Stimulated activated naive CD4-positive, alpha-beta T cell treated with Interleukin-2 at 50 U/mL for 16 hours (primary cell): ENCODE data around the gene CNIH3.

Experiments used
- DNase-seq: peaks from one replicate; lab custom pipeline; 2025; lab: John Stamatoyannopoulos, UW

Gene CNIH3

GRCh38 chr1:224777180-224777579 is 161.1 kb downstream of the CNIH3 start:
- no peak for DNase-seq

GRCh38 chr1:224779536-224779935 is 163.4 kb downstream of the CNIH3 start:
- no peak for DNase-seq

- DNase-seq, result no peak
Observed at GRCh38 chr1:224780736-224781135, 164.6 kb downstream of the CNIH3 start.

- no peak for DNase-seq
Observed at GRCh38 chr1:224781800-224782199, 165.7 kb downstream of the CNIH3 start.

GRCh38 chr1:224782281-224783000 is 166.3 kb downstream of the CNIH3 start:
- no peak for DNase-seq

- DNase-seq, result no peak
Observed at GRCh38 chr1:224783006-224783651, 167.0 kb downstream of the CNIH3 start.

GRCh38 chr1:224784265-224785039 is 168.3 kb downstream of the CNIH3 start:
- no peak for DNase-seq

- DNase-seq, result no peak
Observed at GRCh38 chr1:224785040-224785328, 168.9 kb downstream of the CNIH3 start.

GRCh38 chr1:224785622-224786021 is 169.5 kb downstream of the CNIH3 start:
- DNase-seq, result no peak

GRCh38 chr1:224786533-224787250 is 170.6 kb downstream of the CNIH3 start:
- DNase-seq, result no peak

GRCh38 chr1:224789311-224789710 is 173.2 kb downstream of the CNIH3 start:
- no peak for DNase-seq
